ENCODE data around the gene ANKRD16.

DNA sequence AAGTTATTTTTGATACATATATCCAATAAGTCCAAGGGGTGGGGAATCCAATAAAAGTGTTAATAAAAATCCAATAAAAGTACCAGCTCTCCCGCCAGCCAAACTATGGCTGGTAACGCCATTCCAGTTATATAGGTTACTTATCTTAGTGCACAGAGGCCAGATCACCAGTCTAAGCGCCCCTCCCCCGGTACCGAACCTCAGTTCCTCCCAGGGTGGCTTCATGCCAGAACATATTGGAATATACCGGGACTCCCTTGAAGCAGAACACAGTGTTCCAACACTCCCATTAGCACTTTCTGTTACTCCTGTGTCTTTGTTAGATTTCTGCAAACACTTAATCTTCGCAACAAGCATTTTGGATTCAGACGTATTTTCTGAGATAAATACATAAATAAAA lies 7.8 kb upstream of the ANKRD16 start:
- TF ChIP-seq, protein P1, sequence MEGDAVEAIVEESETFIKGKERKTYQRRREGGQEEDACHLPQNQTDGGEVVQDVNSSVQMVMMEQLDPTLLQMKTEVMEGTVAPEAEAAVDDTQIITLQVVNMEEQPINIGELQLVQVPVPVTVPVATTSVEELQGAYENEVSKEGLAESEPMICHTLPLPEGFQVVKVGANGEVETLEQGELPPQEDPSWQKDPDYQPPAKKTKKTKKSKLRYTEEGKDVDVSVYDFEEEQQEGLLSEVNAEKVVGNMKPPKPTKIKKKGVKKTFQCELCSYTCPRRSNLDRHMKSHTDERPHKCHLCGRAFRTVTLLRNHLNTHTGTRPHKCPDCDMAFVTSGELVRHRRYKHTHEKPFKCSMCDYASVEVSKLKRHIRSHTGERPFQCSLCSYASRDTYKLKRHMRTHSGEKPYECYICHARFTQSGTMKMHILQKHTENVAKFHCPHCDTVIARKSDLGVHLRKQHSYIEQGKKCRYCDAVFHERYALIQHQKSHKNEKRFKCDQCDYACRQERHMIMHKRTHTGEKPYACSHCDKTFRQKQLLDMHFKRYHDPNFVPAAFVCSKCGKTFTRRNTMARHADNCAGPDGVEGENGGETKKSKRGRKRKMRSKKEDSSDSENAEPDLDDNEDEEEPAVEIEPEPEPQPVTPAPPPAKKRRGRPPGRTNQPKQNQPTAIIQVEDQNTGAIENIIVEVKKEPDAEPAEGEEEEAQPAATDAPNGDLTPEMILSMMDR (IDR thresholded peaks at IDR 0.05; ENCODE audit: insufficient read depth, low read depth, low read length), result no peak
- no peak for TF ChIP-seq EZH2 (IDR thresholded peaks at IDR 0.05; ENCODE audit: insufficient read depth, low read length)

Data from astrocyte (in vitro differentiated cells and primary cell).